Left ventricle myocardium superior (tissue), 1 donor: Measurements from ENCODE around the gene ECE2. TPM values are rescaled to one million over a fixed set of nuclear protein-coding genes. Genes with fewer than 3 reads are reported as not detected.
A peak's percentile ranks its signal among the peaks of the same experiment; 100 is the strongest.
"Not testable (repeated sequence)": the region's sequence is repeated elsewhere in the genome, so short reads cannot be mapped to it uniquely, and the experiment has no call there.

Experiments
- ATAC-seq: fragments of 200-7000 bp; cut with Tn5 transposase; one replicate; pipeline ENCODE4 v1.9.1; 2020; ENCODE audit warnings: mild to moderate bottlenecking, moderate library complexity
- DNase-seq: peaks from one replicate; pipeline ENCODE4 v3.0.0-alpha.2; 2020
- intact Hi-C: fragments of 100-400 bp; cut with micrococcal nuclease; formaldehyde crosslinking; loops from one replicate; pipeline ENCODE4 v1.11.0; 2022
- total RNA-seq: library from RNA; stranded (reverse); fragmentation: NEBNext Ultra II Directional; extraction: Animal tissue kit (Norgen Biotek cat#: 25700); gene quantifications from one replicate; pipeline ENCODE4 v1.2.1, GENCODE V29; 2021
- donor health status: DM: no; HTN: yes; CAD: no; lungs with severe emphysema.

Gene ECE2
- total RNA-seq, 1 donor from 2014 or later = not detected

DNA sequence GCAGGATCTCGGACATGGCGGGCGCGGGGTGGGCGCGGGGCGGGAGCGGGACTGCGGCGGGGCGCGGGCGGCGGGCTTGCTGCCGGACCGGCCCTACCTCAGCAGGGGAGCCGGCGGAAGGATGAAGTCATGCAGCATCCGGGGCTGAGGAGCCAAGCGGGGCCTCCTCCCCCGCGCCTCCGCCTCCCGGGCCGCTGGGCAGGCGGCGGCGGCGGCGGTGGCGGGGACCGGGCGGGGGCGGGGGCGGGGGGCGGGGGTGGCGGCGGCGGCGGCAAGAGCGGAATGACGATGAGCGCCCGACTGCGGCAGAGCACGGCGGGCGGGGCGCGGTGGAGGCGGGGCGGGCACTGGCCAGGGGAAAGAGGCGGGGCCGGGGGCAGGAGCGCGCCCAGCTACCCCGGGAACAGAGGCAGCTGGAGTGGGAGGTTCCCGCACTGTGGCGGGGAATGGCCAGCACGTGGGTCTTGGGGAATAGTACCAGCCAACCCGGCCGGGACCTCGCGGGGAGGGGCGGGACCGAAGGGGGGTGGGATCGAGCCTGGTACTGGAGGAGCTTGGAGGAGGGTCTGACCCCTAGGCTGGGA, 14.5 kb upstream of the ECE2 start, which contains the start of gene CAMK2N2:
Gene CAMK2N2 (minus strand): TSS at position 284 of the 584 bp plus-strand sequence. CDS start 268 bp downstream, at position 16.
- ATAC-seq (peak; percentile 69), DNase-seq (peak; percentile 64)
- intact Hi-C loops = no loop called here

DNA sequence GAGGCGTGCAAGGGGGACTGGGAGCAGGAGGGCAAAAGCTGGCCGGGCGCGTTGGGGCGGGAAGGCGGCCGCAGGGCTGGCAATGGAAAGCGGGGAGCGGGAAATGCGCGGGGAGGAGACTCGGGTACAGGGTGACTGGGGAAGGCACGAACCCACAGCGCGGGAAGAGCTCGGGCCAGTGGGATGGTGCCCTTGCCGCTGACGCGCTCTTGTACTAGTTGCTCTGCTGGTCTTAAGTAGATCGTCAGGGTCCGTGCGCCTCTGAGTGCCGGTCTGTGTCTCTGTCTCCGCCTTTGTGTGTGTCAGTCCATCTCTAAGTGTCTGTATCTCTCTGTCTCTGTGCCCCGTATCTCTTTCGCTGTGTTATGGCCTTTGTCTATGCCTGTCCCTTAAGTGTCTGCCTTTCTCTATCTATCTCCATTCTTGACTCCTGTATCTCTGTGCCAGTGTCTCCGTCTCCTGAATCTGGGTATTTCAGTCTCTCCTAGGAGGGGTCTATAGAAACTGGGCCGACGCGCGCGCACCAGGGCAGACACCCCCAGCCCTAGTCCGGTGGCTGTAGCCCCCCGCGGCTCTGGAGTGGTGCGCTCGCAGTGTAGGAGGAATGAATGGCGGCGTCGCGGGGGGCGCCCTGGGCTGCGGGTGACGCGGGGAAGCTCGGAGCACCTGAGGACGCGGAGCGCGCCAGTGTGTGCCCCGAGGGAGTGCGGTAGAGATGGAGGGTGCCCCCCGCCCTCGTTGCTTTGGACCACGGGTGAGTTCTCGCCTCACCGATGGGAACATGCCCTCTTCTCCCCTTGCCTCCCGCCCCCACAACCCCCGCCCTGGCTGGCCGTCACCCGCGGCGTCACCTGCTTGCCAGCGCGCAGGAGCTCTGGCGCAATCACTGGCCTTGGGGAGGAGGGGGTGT, 13.7 kb upstream of the ECE2 start:
- no peak for ATAC-seq
- intact Hi-C loops = no loop called here
- DNase-seq = no peak

DNA sequence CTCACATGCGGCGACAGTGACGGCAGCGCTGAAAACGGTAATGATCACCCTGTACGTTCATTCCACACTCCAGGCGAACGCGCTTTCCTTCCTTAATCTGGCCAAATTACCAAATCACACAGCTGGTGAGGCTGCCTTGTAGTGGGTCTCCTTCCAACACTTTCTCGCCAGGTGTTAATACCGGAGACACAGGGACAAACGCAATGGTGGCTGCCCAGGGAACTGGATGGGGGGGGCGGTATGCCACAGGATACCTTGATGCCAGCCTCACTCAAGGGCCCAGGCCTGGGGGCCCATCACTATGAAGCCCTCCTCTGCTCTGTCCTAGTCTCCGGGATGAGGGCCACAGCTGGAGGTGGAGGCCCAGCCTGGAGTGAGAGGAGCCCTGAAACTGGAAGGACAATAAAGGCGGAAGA, 13.1 kb upstream of the ECE2 start:
- ATAC-seq (no peak), DNase-seq (no peak)
- intact Hi-C loops = no loop called here

DNA sequence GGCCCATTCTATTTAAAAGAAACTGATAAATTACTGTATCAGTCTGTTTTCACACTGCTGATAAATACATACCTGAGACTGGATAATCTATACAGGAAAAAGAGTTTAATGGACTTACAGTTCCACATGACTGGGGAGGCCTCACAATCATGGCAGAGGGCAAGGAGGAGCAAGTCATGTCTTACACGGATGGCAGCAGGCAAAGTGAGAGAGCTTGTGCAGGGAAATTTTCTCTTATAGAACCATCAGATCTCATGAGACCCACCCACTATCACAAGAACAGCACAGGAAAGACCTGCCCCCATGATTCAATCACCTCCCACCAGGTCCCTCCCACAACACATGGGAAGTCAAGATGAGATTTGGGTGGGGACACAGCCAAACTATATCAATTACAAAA, 8.6 kb upstream of the ECE2 start:
- intact Hi-C loops, DNase-seq, ATAC-seq: not testable (repeated sequence)

DNA sequence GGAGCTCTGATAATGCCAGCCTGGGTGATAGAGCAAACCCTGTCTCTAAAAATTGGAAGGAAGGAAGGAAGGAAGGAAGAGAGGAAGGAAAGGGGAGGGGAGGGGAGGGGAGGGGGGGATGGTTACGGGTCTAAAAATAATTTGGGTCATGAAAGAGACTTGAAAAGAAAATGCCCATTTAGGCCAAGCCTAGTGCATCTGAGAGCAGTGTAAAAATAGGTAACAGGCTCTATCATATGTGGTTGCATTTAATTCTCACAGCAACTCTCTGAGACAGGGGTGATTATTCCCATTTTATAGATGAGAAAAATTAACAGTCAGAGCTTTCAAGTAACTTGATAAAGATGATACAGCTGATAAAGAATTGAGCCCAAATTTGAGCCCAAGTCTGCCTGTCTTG, 3.6 kb upstream of the ECE2 start:
- intact Hi-C loops = no loop called here
- no peak for ATAC-seq
- no peak for DNase-seq

DNA sequence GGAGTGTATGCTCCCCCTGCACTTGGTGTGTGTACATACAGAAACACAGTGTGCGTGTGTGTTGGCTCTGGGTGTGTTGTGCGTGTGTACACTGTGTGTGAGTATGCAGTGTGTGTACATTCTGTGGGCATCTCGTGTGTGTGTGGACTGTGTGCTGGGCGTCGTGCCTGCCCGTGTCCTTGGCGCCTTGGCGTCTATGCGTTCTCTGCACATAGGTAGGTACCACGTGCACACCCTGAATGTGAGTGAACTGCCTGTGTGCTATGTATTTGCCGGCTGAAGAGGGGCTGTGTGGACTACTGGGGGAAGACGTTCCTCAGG, 481 bp upstream of the ECE2 start:
- intact Hi-C loops = no loop called here
- DNase-seq (no peak), ATAC-seq (no peak)

DNA sequence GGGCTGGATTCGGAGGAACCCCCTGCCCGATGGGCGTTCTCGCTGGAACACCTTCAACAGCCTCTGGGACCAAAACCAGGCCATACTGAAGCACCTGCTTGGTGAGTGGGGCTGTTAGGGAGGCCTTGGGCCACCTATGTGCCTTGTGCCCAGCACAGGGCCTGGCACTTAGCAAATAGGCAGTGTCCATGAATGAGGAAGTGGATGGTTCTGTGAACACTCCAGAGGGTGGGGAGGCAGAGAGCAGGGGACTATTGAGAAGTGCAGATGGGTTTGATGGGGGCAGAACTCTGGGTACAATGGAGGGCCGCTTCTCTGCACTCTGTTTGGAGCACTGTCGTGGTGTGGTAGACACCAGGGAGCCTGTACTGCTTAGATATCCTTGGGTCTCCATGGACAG, 1.5 kb downstream of the ECE2 start:
- ATAC-seq = no peak
- intact Hi-C loops = no loop called here
- no peak for DNase-seq

- ATAC-seq = no peak
- intact Hi-C loops = no loop called here
- DNase-seq = no peak
Observed at GRCh38 chr3:184282941-184283340, 7.1 kb downstream of the ECE2 start.

GRCh38 chr3:184283681-184284080, 7.9 kb downstream of the ECE2 start:
- ATAC-seq (no peak), DNase-seq (no peak)
- intact Hi-C loops = no loop called here

- DNase-seq = no peak
- peak; percentile 64 for ATAC-seq
- intact Hi-C loops = no loop called here
Observed at GRCh38 chr3:184284696-184285095, 8.9 kb downstream of the ECE2 start.

DNA sequence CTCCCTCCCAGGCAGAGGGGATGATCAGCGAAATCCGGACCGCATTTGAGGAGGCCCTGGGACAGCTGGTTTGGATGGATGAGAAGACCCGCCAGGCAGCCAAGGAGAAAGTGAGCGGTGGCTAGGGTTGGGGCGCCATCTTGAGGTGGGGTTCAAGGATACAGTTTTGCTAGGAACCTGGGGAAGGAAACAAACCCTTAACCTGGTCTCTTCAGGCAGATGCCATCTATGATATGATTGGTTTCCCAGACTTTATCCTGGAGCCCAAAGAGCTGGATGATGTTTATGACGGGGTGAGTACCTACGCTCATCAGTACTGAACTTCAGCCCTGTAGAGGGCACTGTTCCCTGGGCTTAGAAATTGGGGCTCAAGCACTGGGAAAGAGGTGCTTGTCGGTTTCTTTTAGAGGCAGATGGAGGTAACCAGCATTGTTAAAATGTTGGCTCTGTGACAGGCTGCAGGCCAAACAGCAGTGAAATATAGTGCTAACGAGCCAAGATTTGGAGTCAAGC, 13.7 kb downstream of the ECE2 start:
- DNase-seq (peak; percentile 49), ATAC-seq (peak; percentile 63)
- intact Hi-C loops = no loop called here

DNA sequence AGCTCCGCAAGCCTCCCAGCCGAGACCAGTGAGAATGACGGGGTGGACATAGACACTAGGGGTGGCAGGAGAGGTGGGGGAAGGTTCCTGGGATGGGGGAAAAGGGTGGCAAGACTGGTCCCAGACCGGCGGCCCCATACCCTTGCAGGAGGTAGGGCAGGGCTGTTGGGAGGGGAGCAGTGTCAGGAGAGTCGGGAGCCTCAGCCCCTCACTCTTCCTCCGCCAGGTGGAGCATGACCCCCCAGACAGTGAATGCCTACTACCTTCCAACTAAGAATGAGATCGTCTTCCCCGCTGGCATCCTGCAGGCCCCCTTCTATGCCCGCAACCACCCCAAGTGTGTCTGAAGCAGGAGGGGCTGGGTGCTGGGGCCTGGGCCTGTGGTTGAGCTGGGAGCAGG, 14.5 kb downstream of the ECE2 start:
- ATAC-seq (no peak), DNase-seq (no peak)
- intact Hi-C loops = no loop called here

- DNase-seq (no peak), ATAC-seq (no peak)
- intact Hi-C loops = no loop called here
Observed at GRCh38 chr3:184291044-184291737, 15.4 kb downstream of the ECE2 start.

GRCh38 chr3:184291738-184292445, 16.1 kb downstream of the ECE2 start:
- intact Hi-C loops = no loop called here
- DNase-seq = no peak
- ATAC-seq = no peak

DNA sequence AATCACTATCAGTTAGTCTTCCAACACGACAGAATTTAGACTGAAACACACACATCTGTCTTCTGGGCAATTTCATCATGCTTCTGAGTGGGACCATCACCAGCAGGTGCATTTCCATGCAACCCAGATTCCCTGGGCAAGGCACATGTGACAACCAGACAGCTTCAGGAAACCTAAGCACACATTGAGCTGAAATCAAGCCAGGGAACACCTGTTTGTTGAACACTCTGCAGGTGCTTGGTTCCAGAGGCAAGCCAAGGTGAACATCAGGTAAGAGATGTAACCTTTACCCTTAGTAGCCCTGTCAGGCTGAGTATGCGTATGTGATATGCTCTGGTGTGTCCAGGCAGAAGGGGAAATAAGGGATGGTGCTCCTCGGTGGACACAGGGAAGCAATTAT, 19.9 kb downstream of the ECE2 start:
- intact Hi-C loops = no loop called here
- ATAC-seq (no peak), DNase-seq (no peak)

DNA sequence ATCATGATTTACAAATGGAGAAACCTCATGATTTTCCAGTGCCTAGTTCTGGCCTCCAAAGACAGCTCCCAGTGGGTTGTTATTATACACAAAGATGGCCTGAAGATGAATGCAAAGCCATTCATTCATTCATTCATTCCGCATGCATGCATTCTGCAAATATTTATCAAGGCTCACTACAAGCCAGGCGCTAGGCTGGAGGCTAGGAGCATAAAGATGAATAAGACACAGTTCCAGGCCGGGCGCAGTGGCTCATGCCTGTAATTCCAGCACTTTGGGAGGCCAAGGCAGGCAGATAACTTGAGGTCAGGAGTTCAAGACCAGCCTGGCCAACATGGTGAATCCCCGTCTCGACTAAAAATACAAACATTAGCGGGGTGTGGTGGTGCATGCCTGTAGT, 20.8 kb downstream of the ECE2 start:
- ATAC-seq (no peak), DNase-seq (no peak)
- intact Hi-C loops = no loop called here

DNA sequence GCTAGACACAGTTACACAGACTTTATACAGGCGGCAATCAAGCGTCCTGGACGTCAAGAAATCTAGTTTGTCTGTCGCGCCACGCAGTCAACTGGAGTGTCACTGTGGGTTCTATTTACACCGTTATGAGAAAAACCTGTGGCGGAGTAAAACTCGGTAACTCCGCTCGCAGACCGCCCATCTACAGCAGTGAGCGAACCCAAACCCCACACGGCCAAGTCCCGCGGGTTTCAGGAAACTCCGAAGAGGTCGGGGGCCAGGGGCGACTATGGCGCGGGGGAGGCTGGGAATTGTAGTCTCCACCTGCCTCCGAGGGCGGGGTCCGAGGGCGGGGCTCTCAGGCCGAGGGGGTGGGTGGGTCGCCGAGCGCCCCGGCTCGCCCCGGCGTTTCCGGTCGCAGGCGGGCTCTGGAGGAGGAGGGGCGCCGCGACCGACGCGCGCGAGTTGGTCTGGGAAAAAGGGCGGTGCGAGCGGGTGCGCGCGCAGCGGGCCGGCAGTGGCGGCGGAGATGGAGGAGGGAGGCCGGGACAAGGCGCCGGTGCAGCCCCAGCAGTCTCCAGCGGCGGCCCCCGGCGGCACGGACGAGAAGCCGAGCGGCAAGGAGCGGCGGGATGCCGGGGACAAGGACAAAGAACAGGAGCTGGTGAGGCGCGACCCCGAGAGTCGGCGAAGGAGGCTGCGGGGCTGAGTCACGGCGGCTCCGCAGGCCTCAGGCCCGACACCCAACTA, 23.1 kb downstream of the ECE2 start, which contains the start of gene PSMD2:
Gene PSMD2 (plus strand): TSS at position 483 of the 729 bp plus-strand sequence. CDS start 26 bp downstream, at position 509.
- DNase-seq (peak; percentile 99), ATAC-seq (peak; percentile 99)
- intact Hi-C loops = no loop called here

DNA sequence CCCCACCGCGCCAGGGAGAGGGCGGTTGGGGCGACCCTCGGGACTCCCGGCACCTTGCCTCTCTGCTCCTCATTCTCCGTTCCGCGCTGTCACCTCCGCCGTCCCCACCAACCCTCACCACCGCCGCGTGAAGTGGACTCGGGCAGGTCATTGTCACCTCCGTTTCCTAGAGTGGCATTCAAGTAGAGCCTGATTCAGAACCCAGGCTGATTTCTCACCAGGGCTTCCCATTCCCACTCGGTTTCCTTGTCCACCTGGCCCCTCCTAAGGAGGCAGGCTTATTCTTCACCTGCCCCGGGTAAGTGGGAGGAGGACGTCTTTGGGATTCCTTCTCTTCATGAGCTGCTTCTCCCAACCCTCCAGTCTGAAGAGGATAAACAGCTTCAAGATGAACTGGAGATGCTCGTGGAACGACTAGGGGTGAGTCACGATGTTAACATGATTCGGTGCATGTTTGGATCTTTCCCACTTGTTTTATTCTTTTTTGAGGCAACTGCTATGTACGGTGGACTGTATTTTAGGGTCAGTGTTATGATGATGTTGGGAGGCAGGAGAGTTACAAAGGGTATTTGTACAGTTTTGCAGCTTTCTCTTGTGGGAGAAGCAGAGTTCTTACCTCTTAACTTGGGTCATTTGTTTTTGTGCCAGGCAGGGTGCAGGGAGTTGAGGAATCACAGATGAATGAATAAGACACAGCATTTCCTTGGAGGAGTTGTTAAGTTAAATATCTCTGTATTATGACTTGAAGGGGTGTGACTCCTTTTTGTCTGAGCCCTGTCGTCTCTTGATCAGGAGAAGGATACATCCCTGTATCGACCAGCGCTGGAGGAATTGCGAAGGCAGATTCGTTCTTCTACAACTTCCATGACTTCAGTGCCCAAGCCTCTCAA, 23.9 kb downstream of the ECE2 start:
- DNase-seq = no peak
- ATAC-seq = no peak
- intact Hi-C loops = no loop called here
